ENCODE results near the gene CNTNAP2.
"Not testable (repeated sequence)": the region's sequence is repeated elsewhere in the genome, so short reads cannot be mapped to it uniquely, and the experiment has no call there.

DNA sequence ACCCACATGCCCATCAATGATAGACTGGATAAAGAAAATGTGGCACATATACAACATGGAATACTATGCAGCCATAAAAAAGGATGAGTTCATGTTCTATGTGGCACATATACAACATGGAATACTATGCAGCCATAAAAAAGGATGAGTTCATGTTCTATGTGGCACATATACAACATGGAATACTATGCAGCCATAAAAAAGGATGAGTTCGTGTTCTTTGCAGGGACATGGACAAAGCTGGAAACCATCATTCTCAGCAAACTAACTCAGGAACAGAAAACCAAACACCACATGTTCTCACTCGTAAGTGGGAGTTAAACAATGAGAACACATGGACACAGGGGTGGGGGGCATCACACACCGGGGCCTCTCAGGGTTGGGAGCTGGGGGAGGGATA lies 2314.1 kb downstream of the CNTNAP2 start:
- TF ChIP-seq POLR2A, EP300, POLR2AphosphoS5 (IDR thresholded peaks at IDR 0.05): not testable (repeated sequence)
- TF ChIP-seq, protein P1, sequence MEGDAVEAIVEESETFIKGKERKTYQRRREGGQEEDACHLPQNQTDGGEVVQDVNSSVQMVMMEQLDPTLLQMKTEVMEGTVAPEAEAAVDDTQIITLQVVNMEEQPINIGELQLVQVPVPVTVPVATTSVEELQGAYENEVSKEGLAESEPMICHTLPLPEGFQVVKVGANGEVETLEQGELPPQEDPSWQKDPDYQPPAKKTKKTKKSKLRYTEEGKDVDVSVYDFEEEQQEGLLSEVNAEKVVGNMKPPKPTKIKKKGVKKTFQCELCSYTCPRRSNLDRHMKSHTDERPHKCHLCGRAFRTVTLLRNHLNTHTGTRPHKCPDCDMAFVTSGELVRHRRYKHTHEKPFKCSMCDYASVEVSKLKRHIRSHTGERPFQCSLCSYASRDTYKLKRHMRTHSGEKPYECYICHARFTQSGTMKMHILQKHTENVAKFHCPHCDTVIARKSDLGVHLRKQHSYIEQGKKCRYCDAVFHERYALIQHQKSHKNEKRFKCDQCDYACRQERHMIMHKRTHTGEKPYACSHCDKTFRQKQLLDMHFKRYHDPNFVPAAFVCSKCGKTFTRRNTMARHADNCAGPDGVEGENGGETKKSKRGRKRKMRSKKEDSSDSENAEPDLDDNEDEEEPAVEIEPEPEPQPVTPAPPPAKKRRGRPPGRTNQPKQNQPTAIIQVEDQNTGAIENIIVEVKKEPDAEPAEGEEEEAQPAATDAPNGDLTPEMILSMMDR (IDR thresholded peaks at IDR 0.05) = not testable (repeated sequence)
